HG03103 (cell line): ENCODE data around the gene DOCK1.
"Not testable (repeated sequence)": the region's sequence is repeated elsewhere in the genome, so short reads cannot be mapped to it uniquely, and the experiment has no call there.

ENCODE experiments used
- ATAC-seq: cut with Tn5 transposase; IDR thresholded peaks from one replicate; pipeline ENCODE4 v1.9.1; 2021; ENCODE audit warnings: low read depth; ENCODE audit not compliant: unreplicated experiment

DOCK1 gene

GRCh38 chr10:126902157-126902556 lies 3.1 kb upstream of the DOCK1 start:
- ATAC-seq, result no peak

- no peak for ATAC-seq
Measured at GRCh38 chr10:126903656-126904360, 1.4 kb upstream of the DOCK1 start.

GRCh38 chr10:126904516-126904817 lies 761 bp upstream of the DOCK1 start:
- no peak for ATAC-seq

- no peak for ATAC-seq
Measured at GRCh38 chr10:126905776-126906703, 812 bp downstream of the DOCK1 start.

GRCh38 chr10:126906704-126907422 lies 1.6 kb downstream of the DOCK1 start:
- no peak for ATAC-seq

GRCh38 chr10:126907423-126907970 lies 2.3 kb downstream of the DOCK1 start:
- no peak for ATAC-seq

GRCh38 chr10:126908225-126908624 lies 3.0 kb downstream of the DOCK1 start:
- no peak for ATAC-seq

GRCh38 chr10:126908729-126909128 lies 3.5 kb downstream of the DOCK1 start:
- no peak for ATAC-seq

- no peak for ATAC-seq
Measured at GRCh38 chr10:126909147-126909546, 3.9 kb downstream of the DOCK1 start.

- ATAC-seq, result no peak
Measured at GRCh38 chr10:126910196-126910595, 5.0 kb downstream of the DOCK1 start.

GRCh38 chr10:126910798-126911197 lies 5.6 kb downstream of the DOCK1 start:
- no peak for ATAC-seq

GRCh38 chr10:126911301-126911700 lies 6.1 kb downstream of the DOCK1 start:
- ATAC-seq, result no peak

GRCh38 chr10:126913316-126913715 lies 8.1 kb downstream of the DOCK1 start:
- ATAC-seq, result no peak

- ATAC-seq, result no peak
Measured at GRCh38 chr10:126914561-126914960, 9.3 kb downstream of the DOCK1 start.

- not testable (repeated sequence) for ATAC-seq
Measured at GRCh38 chr10:126916952-126917351, 11.7 kb downstream of the DOCK1 start.

- ATAC-seq, result no peak
Measured at GRCh38 chr10:126917375-126917774, 12.1 kb downstream of the DOCK1 start.

- no peak for ATAC-seq
Measured at GRCh38 chr10:126917975-126918908, 13.0 kb downstream of the DOCK1 start.

GRCh38 chr10:126919426-126919825 lies 14.2 kb downstream of the DOCK1 start:
- ATAC-seq, result no peak

GRCh38 chr10:126921162-126921561 lies 15.9 kb downstream of the DOCK1 start:
- ATAC-seq, result no peak

GRCh38 chr10:126921974-126922525 lies 16.8 kb downstream of the DOCK1 start:
- no peak for ATAC-seq
